ENCODE data around the gene CAMK1D. TPM values are rescaled to one million over a fixed set of nuclear protein-coding genes. Genes with fewer than 3 reads are reported as not detected.
"Not testable (repeated sequence)": the region's sequence is repeated elsewhere in the genome, so short reads cannot be mapped to it uniquely, and the experiment has no call there.

The CAMK1D gene
- total RNA-seq, 3 donors from 2014 or later: 4.4 to 17.3 (median 5.2) TPM

- Histone ChIP-seq H3K9me3 (no peaks in the 10 kb centered on the region), H3K27me3 (no peaks in the 10 kb centered on the region), H3K27ac (no peak overlapping the region), H3K4me1 (no peaks in the 10 kb centered on the region), H3K4me3 (no peak overlapping the region), H3K36me3 (no peaks in the 10 kb centered on the region)
- intact Hi-C loops (cut with DNase I; ENCODE audit: low total_unique reads): no loop called here
- TF ChIP-seq POLR2A (IDR thresholded peaks at IDR 0.05) (no peak), CTCF (IDR thresholded peaks at IDR 0.05) (no peak), POLR2AphosphoS5 (IDR thresholded peaks at IDR 0.05) (no peak)
- DNase-seq (ENCODE audit: low spot score in 2 of 2): no peak
These were observed 140.0 kb downstream of the CAMK1D start for GRCh38 chr10:12489357-12489756.

- Histone ChIP-seq H3K27me3 (no peaks in the 10 kb centered on the region), H3K4me1 (no peaks in the 10 kb centered on the region), H3K9me3 (no peaks in the 10 kb centered on the region), H3K27ac (no peak overlapping the region), H3K36me3 (no peaks in the 10 kb centered on the region), H3K4me3 (no peak overlapping the region)
- no peak for DNase-seq (ENCODE audit: low spot score in 2 of 2)
- TF ChIP-seq CTCF (IDR thresholded peaks at IDR 0.05): no peak
- TF ChIP-seq POLR2AphosphoS5 (IDR thresholded peaks at IDR 0.05): no peak
- TF ChIP-seq POLR2A (IDR thresholded peaks at IDR 0.05): no peak
- intact Hi-C loops (cut with DNase I; ENCODE audit: low total_unique reads): no loop called here
These were observed 140.5 kb downstream of the CAMK1D start for GRCh38 chr10:12489806-12490205.

- Histone ChIP-seq H3K4me3 (no peak overlapping the region), H3K27ac (no peak overlapping the region), H3K4me1 (no peaks in the 10 kb centered on the region), H3K36me3 (no peaks in the 10 kb centered on the region), H3K27me3 (no peaks in the 10 kb centered on the region), H3K9me3 (no peaks in the 10 kb centered on the region)
- no peak for TF ChIP-seq CTCF (IDR thresholded peaks at IDR 0.05)
- TF ChIP-seq POLR2A (IDR thresholded peaks at IDR 0.05): no peak
- TF ChIP-seq POLR2AphosphoS5 (IDR thresholded peaks at IDR 0.05): no peak
- DNase-seq (ENCODE audit: low spot score in 2 of 2): no peak
- intact Hi-C loops (cut with DNase I; ENCODE audit: low total_unique reads): no loop called here
These were observed 141.6 kb downstream of the CAMK1D start for GRCh38 chr10:12490963-12491362.

GRCh38 chr10:12491491-12491890 lies 142.1 kb downstream of the CAMK1D start:
- intact Hi-C loops (cut with DNase I; ENCODE audit: low total_unique reads): no loop called here
- Histone ChIP-seq H3K4me1 (no peaks in the 10 kb centered on the region), H3K4me3 (no peak overlapping the region), H3K27ac (no peak overlapping the region), H3K36me3 (no peaks in the 10 kb centered on the region), H3K9me3 (no peaks in the 10 kb centered on the region), H3K27me3 (no peaks in the 10 kb centered on the region)
- DNase-seq (ENCODE audit: low spot score in 2 of 2): no peak
- TF ChIP-seq POLR2AphosphoS5 (IDR thresholded peaks at IDR 0.05) (no peak), POLR2A (IDR thresholded peaks at IDR 0.05) (no peak), CTCF (IDR thresholded peaks at IDR 0.05) (no peak)

- Histone ChIP-seq H3K36me3 (no peaks in the 10 kb centered on the region), H3K27ac (no peak overlapping the region), H3K4me3 (no peak overlapping the region), H3K27me3 (no peaks in the 10 kb centered on the region), H3K4me1 (no peaks in the 10 kb centered on the region), H3K9me3 (no peaks in the 10 kb centered on the region)
- intact Hi-C loops (cut with DNase I; ENCODE audit: low total_unique reads): no loop called here
- no peak for DNase-seq (ENCODE audit: low spot score in 2 of 2)
- TF ChIP-seq POLR2AphosphoS5 (IDR thresholded peaks at IDR 0.05) (no peak), CTCF (IDR thresholded peaks at IDR 0.05) (no peak), POLR2A (IDR thresholded peaks at IDR 0.05) (no peak)
These were observed 142.7 kb downstream of the CAMK1D start for GRCh38 chr10:12492016-12492415.

GRCh38 chr10:12497046-12497445 lies 147.7 kb downstream of the CAMK1D start:
- H3K4me3 ChIP-seq; DNase-seq (ENCODE audit: low spot score in 2 of 2); H3K9me3 ChIP-seq; H3K36me3 ChIP-seq; H3K27me3 ChIP-seq; H3K4me1 ChIP-seq; H3K27ac ChIP-seq: not testable (repeated sequence)
- intact Hi-C loops (cut with DNase I; ENCODE audit: low total_unique reads): loop anchor here (5.0 kb wide), 1 partner anchor 1800 kb away; no protein-coding TSS in a partner anchor

Data from breast epithelium (tissue), 4 donors.